ENCODE measurements around the gene TSEN2. TPM values are rescaled to one million over a fixed set of nuclear protein-coding genes. Genes with fewer than 3 reads are reported as not detected.
"Not testable (repeated sequence)": the region's sequence is repeated elsewhere in the genome, so short reads cannot be mapped to it uniquely, and the experiment has no call there.

The TSEN2 gene
- total RNA-seq, 4 donors from 2014 or later, result 13.6 to 26.1 (median 15.3) TPM

GRCh38 chr3:12454076-12454815 is 30.0 kb upstream of the TSEN2 start:
- TF ChIP-seq POLR2A (IDR thresholded peaks at IDR 0.05) (no peak), POLR2AphosphoS5 (IDR thresholded peaks at IDR 0.05) (no peak), EP300 (IDR thresholded peaks at IDR 0.05) (no peak)
- TF ChIP-seq, protein P1, sequence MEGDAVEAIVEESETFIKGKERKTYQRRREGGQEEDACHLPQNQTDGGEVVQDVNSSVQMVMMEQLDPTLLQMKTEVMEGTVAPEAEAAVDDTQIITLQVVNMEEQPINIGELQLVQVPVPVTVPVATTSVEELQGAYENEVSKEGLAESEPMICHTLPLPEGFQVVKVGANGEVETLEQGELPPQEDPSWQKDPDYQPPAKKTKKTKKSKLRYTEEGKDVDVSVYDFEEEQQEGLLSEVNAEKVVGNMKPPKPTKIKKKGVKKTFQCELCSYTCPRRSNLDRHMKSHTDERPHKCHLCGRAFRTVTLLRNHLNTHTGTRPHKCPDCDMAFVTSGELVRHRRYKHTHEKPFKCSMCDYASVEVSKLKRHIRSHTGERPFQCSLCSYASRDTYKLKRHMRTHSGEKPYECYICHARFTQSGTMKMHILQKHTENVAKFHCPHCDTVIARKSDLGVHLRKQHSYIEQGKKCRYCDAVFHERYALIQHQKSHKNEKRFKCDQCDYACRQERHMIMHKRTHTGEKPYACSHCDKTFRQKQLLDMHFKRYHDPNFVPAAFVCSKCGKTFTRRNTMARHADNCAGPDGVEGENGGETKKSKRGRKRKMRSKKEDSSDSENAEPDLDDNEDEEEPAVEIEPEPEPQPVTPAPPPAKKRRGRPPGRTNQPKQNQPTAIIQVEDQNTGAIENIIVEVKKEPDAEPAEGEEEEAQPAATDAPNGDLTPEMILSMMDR (IDR thresholded peaks at IDR 0.05), result no peak
- H3K27ac ChIP-seq, result no peak overlapping the region

DNA sequence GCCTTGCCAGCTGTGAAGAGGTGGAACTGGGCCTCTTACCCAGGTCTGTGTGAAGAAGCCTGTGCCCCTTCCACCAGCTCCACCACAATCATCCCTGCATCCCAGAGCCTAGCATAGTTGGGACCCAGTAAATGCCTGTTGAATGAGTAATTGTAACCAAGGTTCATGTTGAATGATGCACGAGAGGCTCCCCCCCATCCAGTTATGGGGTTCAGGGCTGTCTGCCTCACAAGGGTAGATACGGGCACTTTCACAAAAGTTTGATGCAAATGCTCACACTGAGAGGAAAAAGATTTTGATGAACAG is 29.5 kb upstream of the TSEN2 start:
- H3K4me1 ChIP-seq, result no peaks in the 10 kb centered on the region
- peaks cover 5% of the 10 kb centered on the region for H3K27me3 ChIP-seq
- H3K4me3 ChIP-seq, result no peak overlapping the region
- no peak for TF ChIP-seq POLR2A (IDR thresholded peaks at IDR 0.05)
- TF ChIP-seq, protein P1 (IDR thresholded peaks at IDR 0.05), result no peak
- no peaks in the 10 kb centered on the region for H3K36me3 ChIP-seq
- H3K9me3 ChIP-seq, result peaks cover 8% of the 10 kb centered on the region
- H3K27ac ChIP-seq, result no peak overlapping the region
- 90% methylated on average over 2 of the region's 2 CpGs for WGBS
- peak in 1 of 2 donors; percentile 13 for DNase-seq (ENCODE audit: low spot score in 2 of 2)

More at GRCh38 chr3:12454076-12454815, 30.0 kb upstream of the TSEN2 start:
- DNase-seq (ENCODE audit: low spot score in 2 of 2), result peak in 1 of 2 donors; percentile 8
- H3K27me3 ChIP-seq, result peaks cover 5% of the 10 kb centered on the region
- no peaks in the 10 kb centered on the region for H3K4me1 ChIP-seq
- 83% methylated on average over 6 of the region's 6 CpGs for WGBS
- H3K4me3 ChIP-seq, result no peak overlapping the region
- peaks cover 8% of the 10 kb centered on the region for H3K9me3 ChIP-seq
- no peaks in the 10 kb centered on the region for H3K36me3 ChIP-seq

DNA sequence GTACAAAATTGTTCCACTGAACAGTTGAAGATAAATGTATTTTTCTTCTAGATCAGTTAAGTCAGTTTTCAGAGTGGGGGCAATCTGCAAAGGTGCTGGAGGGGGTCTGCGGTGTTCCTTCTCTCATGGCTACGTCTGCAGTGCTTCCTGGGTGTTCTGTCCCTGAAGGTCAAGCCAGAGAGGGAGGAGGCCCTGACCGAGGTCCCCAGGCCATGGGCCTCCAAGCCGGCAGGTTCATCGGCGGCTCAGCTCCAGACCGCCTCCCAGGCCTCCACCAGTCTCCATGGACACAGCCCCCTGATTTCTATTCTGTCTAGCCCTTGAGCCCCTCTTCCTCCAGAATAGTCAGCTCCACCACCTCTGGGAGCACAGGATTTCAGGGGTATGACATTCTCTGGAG is 28.5 kb upstream of the TSEN2 start:
- H3K27me3 ChIP-seq, result peaks cover 5% of the 10 kb centered on the region
- H3K4me3 ChIP-seq, result no peak overlapping the region
- no peak overlapping the region for H3K27ac ChIP-seq
- H3K4me1 ChIP-seq, result no peaks in the 10 kb centered on the region
- peaks cover 8% of the 10 kb centered on the region for H3K9me3 ChIP-seq
- TF ChIP-seq POLR2AphosphoS5 (IDR thresholded peaks at IDR 0.05), result no peak
- TF ChIP-seq, protein P1 (IDR thresholded peaks at IDR 0.05), result no peak
- no peak for TF ChIP-seq POLR2A (IDR thresholded peaks at IDR 0.05)
- TF ChIP-seq EP300 (IDR thresholded peaks at IDR 0.05), result no peak
- DNase-seq (ENCODE audit: low spot score in 2 of 2), result peak in 1 of 2 donors; percentile 50
- 95% methylated on average over 7 of the region's 7 CpGs for WGBS
- no peaks in the 10 kb centered on the region for H3K36me3 ChIP-seq

GRCh38 chr3:12456441-12456840 is 27.8 kb upstream of the TSEN2 start:
- Histone ChIP-seq H3K4me3 (no peak overlapping the region), H3K27ac (no peak overlapping the region), H3K36me3 (no peaks in the 10 kb centered on the region), H3K9me3 (peaks cover 5% of the 10 kb centered on the region), H3K27me3 (peaks cover 5% of the 10 kb centered on the region), H3K4me1 (no peaks in the 10 kb centered on the region)
- 90% methylated on average over 3 of the region's 3 CpGs for WGBS
- TF ChIP-seq, protein P1 (IDR thresholded peaks at IDR 0.05), result no peak
- TF ChIP-seq POLR2A (IDR thresholded peaks at IDR 0.05) (no peak), POLR2AphosphoS5 (IDR thresholded peaks at IDR 0.05) (no peak), EP300 (IDR thresholded peaks at IDR 0.05) (no peak)
- DNase-seq (ENCODE audit: low spot score in 2 of 2), result no peak

DNA sequence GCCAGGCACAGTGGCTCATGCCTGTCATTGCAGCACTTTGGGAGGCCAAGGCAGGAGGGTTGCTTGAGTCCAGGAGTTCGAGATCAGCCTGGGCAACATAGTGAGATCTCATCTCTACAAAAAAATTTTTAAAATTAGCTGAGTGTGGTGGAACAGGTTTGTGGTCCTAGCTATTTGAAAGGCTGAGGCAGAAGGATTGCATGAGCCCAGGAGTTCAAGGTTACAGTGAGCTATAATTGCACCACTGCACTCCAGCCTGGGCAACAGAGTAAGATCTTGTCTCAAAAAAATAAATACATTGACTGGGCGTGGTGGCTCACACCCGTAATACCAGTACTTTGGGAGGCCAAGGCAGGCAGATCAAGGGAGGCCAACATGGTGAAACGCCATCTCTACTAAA is 26.9 kb upstream of the TSEN2 start:
- H3K9me3 ChIP-seq; H3K4me3 ChIP-seq; H3K36me3 ChIP-seq; H3K4me1 ChIP-seq; H3K27me3 ChIP-seq; DNase-seq (ENCODE audit: low spot score in 2 of 2); H3K27ac ChIP-seq: not testable (repeated sequence)
- WGBS, result 70% methylated on average over 4 of the region's 4 CpGs

DNA sequence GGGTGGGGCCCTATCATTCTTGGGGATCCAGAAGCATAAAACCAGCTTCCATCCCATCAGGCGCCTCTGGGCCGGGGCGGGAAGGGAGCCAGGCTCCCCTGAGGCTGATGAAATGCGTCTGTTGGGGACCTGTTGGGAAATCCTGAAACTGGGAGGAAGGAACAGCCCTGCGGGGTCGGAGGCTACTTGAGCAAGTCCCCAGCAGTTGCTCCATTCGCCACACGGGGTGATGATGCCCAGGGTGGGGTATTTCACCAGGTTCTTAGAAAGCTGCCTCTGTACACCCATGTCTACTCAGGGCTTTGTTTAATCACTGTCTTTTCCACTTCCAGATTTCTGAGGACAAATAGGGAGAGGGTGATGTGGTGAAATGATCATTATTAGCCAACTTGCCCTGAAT is 25.4 kb upstream of the TSEN2 start:
- no peak overlapping the region for H3K4me3 ChIP-seq
- H3K27ac ChIP-seq, result no peak overlapping the region
- H3K9me3 ChIP-seq, result no peaks in the 10 kb centered on the region
- H3K4me1 ChIP-seq, result no peaks in the 10 kb centered on the region
- 74% methylated on average over 8 of the region's 8 CpGs for WGBS
- H3K36me3 ChIP-seq, result no peaks in the 10 kb centered on the region
- DNase-seq (ENCODE audit: low spot score in 2 of 2), result no peak
- TF ChIP-seq EP300 (IDR thresholded peaks at IDR 0.05) (no peak), POLR2A (IDR thresholded peaks at IDR 0.05) (no peak), POLR2AphosphoS5 (IDR thresholded peaks at IDR 0.05) (no peak)
- TF ChIP-seq, protein P1 (IDR thresholded peaks at IDR 0.05), result no peak
- H3K27me3 ChIP-seq, result peaks cover 5% of the 10 kb centered on the region

All from suprapubic skin (tissue), 4 donors.